K562 (cell line): ENCODE results near the gene ALOX5.

ENCODE experiments used
- ATF2 ChIP-seq: sonication (generic); formaldehyde crosslinking; IDR thresholded peaks from 2 replicates; pipeline ENCODE4 v1.8.1; 2022; ENCODE audit warnings: missing genetic modification reagents
- ATF3 ChIP-seq, 2 experiments: fragments of 450-650 bp in 1 of 2; sonication (generic) in 1 of 2; formaldehyde crosslinking in 1 of 2; IDR thresholded peaks in 1 of 2; conservative IDR thresholded peaks in 1 of 2; 2 replicates each; pipeline versions ENCODE4 v1.6.1 to v1.8.1; 2016 to 2023; ENCODE audit warnings: mild to moderate bottlenecking in 2 of 2, moderate library complexity in 2 of 2, inconsistent platforms in 1 of 2, missing genetic modification reagents in 1 of 2
- BRD9 ChIP-seq: fragments of 450-650 bp; IDR thresholded peaks from 2 replicates; pipeline ENCODE4 v1.6.1; 2018; ENCODE audit warnings: low read depth; ENCODE audit not compliant: partially characterized antibody
- CREB3 ChIP-seq: fragments of 450-650 bp; conservative IDR thresholded peaks from 2 replicates; pipeline ENCODE4 v1.6.1; 2016; ENCODE audit warnings: missing genetic modification characterization, low read depth, mild to moderate bottlenecking, missing compliant biosample characterization, moderate library complexity
- CTCF ChIP-seq, 3 experiments: IDR thresholded peaks in 2 of 3; conservative IDR thresholded peaks in 1 of 3; 2 replicates each; pipeline ENCODE4 v1.5.1; 2011 to 2012; ENCODE audit warnings: low read length in 3 of 3, mild to moderate bottlenecking in 3 of 3, control low read depth in 2 of 3, improper control_type of control experiment in 1 of 3, inconsistent platforms in 1 of 3, low read depth in 1 of 3, mixed read lengths in 1 of 3, moderate library complexity in 1 of 3; ENCODE audit not compliant: insufficient read depth in 2 of 3
- EZH2 ChIP-seq: IDR thresholded peaks from 2 replicates; pipeline ENCODE4 v1.6.1; 2012; ENCODE audit warnings: low read depth, mild to moderate bottlenecking, inconsistent platforms, low read length, borderline replicate concordance
- FOXA3 ChIP-seq, 2 experiments: fragments of 450-650 bp in 1 of 2; sonication (generic) in 1 of 2; formaldehyde crosslinking; IDR thresholded peaks in 1 of 2; conservative IDR thresholded peaks in 1 of 2; 2 replicates each; pipeline versions ENCODE4 v1.4.0 to v1.8.0; 2020 to 2022; ENCODE audit warnings: mild to moderate bottlenecking in 2 of 2, missing genetic modification reagents in 1 of 2
- IRF1 ChIP-seq: sonication (generic); formaldehyde crosslinking; IDR thresholded peaks from 2 replicates; pipeline ENCODE4 v1.8.0; 2022; ENCODE audit warnings: missing genetic modification reagents, mild to moderate bottlenecking, borderline replicate concordance
- MXI1 ChIP-seq: IDR thresholded peaks from 2 replicates; pipeline ENCODE4 v1.6.1; 2011; ENCODE audit warnings: low read depth, mild to moderate bottlenecking, improper control_type of control experiment, low read length

GRCh38 chr10:45483002-45483401, 109.0 kb downstream of the ALOX5 start:
- TF ChIP-seq MXI1: no peak
- no peak for TF ChIP-seq CREB3 (tag)
- TF ChIP-seq FOXA3 (CRISPR knock-in tag; conservative IDR thresholded peaks at IDR 0.05 in 1 of 2, IDR thresholded peaks at IDR 0.05 in 1 of 2): no peak
- TF ChIP-seq ATF3 (IDR thresholded peaks at IDR 0.05): no peak
- TF ChIP-seq ATF3 (CRISPR knock-in tag; conservative IDR thresholded peaks at IDR 0.05): no peak
- TF ChIP-seq BRD9: no peak
- TF ChIP-seq EZH2: no peak
- no peak for TF ChIP-seq CTCF (IDR thresholded peaks at IDR 0.05 in 2 of 3, conservative IDR thresholded peaks at IDR 0.05 in 1 of 3; ENCODE audit: insufficient read depth in 2 of 3, low read depth in 1 of 3, low read length in 3 of 3)
- no peak for TF ChIP-seq IRF1 (CRISPR knock-in tag)
- no peak for TF ChIP-seq ATF2 (CRISPR knock-in tag)
